Caco-2 (cell line): ENCODE results near the gene ANGEL2. TPM values are rescaled to one million over a fixed set of nuclear protein-coding genes. Genes with fewer than 3 reads are reported as not detected.

Source experiments
- BruUV-seq: library from RNA; stranded (reverse); fragments of 400-500 nt; replicated peaks from 2 replicates; lab custom pipeline; 2021; lab: Mats Ljungman, UMichigan
- CTCF ChIA-PET: fragments of 300-600 bp; sonication (Branson Sonifier 250); formaldehyde crosslinking; loops from one replicate; lab custom pipeline; 2022; ENCODE audit warnings: antibody characterized with exemption; lab: Charles Lee
- POLR2A ChIA-PET: fragments of 300-600 bp; sonication (Branson Sonifier 250); formaldehyde crosslinking; loops from one replicate; lab custom pipeline; 2022; ENCODE audit warnings: antibody characterized with exemption; lab: Charles Lee
- DNase-seq, 2 experiments: peaks; one replicate each; pipeline versions ENCODE4 v3.0.0 to v3.0.0-alpha.2; 2020 to 2022
- H3K27me3 ChIP-seq: replicated peaks from 2 replicates; pipeline ENCODE4 v1.6.0; 2011; ENCODE audit warnings: low read length; ENCODE audit not compliant: control insufficient read depth, insufficient read depth
- H3K36me3 ChIP-seq: 2 replicates; pipeline ENCODE4 v1.5.1; 2011; ENCODE audit warnings: low read length; ENCODE audit not compliant: control insufficient read depth, insufficient read depth
- H3K4me1 ChIP-seq: fragments of 250-450 bp; sonication (Bioruptor Pico); 2 replicates; pipeline ENCODE4 v1.5.1; 2020; ENCODE audit warnings: mild to moderate bottlenecking
- H3K4me3 ChIP-seq: 2 replicates; pipeline ENCODE4 v1.5.1; 2011; ENCODE audit warnings: low read depth, mild to moderate bottlenecking, control low read depth, low read length
- H3K9me3 ChIP-seq: fragments of 250-450 bp; sonication (Bioruptor Pico); 2 replicates; pipeline ENCODE4 v1.5.1; 2020; ENCODE audit warnings: mild to moderate bottlenecking, moderate library complexity
- H3K27ac Mint-ChIP-seq: one replicate; pipeline ENCODE4 v1.8.0; 2022; ENCODE audit warnings: mixed read lengths; ENCODE audit not compliant: unreplicated experiment
- H3K27me3 Mint-ChIP-seq: one replicate; pipeline ENCODE4 v1.8.0; 2022; ENCODE audit warnings: mixed read lengths; ENCODE audit not compliant: insufficient read depth, unreplicated experiment
- H3K36me3 Mint-ChIP-seq: one replicate; pipeline ENCODE4 v1.8.0; 2022; ENCODE audit warnings: mild to moderate bottlenecking, mixed read lengths; ENCODE audit not compliant: insufficient read depth, unreplicated experiment
- H3K4me1 Mint-ChIP-seq: one replicate; pipeline ENCODE4 v1.8.0; 2022; ENCODE audit warnings: low read depth, mixed read lengths; ENCODE audit not compliant: unreplicated experiment
- H3K4me3 Mint-ChIP-seq: one replicate; pipeline ENCODE4 v1.8.0; 2022; ENCODE audit warnings: mild to moderate bottlenecking, moderate library complexity, mixed read lengths; ENCODE audit not compliant: unreplicated experiment
- H3K9me3 Mint-ChIP-seq: one replicate; pipeline ENCODE4 v1.8.0; 2022; ENCODE audit warnings: mixed read lengths; ENCODE audit not compliant: unreplicated experiment
- intact Hi-C: fragments of 100-400 bp; cut with micrococcal nuclease; formaldehyde crosslinking; loops from one replicate; pipeline ENCODE4 v1.10.0; 2022; ENCODE audit not compliant: unreplicated experiment
- total RNA-seq: library from RNA; stranded (reverse); gene quantifications from 2 replicates; pipeline ENCODE4 v1.2.3, GENCODE V29; 2022
- TF ChIP-seq, protein P1 (sequence below), 2 experiments: fragments of 200-600 bp in 1 of 2; IDR thresholded peaks; 1 replicate in 1 of 2; 2 replicates in 1 of 2; pipeline versions ENCODE4 v1.5.1 to v1.8.0; 2011 to 2022; ENCODE audit warnings: antibody characterized with exemption in 1 of 2, control low read depth in 1 of 2, inconsistent platforms in 1 of 2, low read depth in 1 of 2, low read length in 1 of 2, mild to moderate bottlenecking in 1 of 2, moderate library complexity in 1 of 2; ENCODE audit not compliant: insufficient read depth in 1 of 2, severe bottlenecking in 1 of 2, unreplicated experiment in 1 of 2

Gene ANGEL2
- total RNA-seq, 1 experiment from 2014 or later: 34.8 TPM

- no peak for DNase-seq
- H3K4me3 Mint-ChIP-seq: no peak overlapping the region
- no peaks in the 10 kb centered on the region for H3K36me3 Mint-ChIP-seq
- ChIA-PET POLR2A (interaction anchor here (0.6 kb wide), 1 partner anchor 44 kb away, joined by 4 read pairs; no protein-coding TSS in a partner anchor), CTCF (no interaction called here)
- H3K9me3 Mint-ChIP-seq: no peaks in the 10 kb centered on the region
- no peaks in the 10 kb centered on the region for H3K27me3 ChIP-seq
- no peak overlapping the region for H3K27ac Mint-ChIP-seq
- no peaks in the 10 kb centered on the region for H3K9me3 ChIP-seq
- intact Hi-C loops: no loop called here
- no peak overlapping the region for H3K4me3 ChIP-seq
- no peaks in the 10 kb centered on the region for H3K36me3 ChIP-seq
- TF ChIP-seq, protein P1, sequence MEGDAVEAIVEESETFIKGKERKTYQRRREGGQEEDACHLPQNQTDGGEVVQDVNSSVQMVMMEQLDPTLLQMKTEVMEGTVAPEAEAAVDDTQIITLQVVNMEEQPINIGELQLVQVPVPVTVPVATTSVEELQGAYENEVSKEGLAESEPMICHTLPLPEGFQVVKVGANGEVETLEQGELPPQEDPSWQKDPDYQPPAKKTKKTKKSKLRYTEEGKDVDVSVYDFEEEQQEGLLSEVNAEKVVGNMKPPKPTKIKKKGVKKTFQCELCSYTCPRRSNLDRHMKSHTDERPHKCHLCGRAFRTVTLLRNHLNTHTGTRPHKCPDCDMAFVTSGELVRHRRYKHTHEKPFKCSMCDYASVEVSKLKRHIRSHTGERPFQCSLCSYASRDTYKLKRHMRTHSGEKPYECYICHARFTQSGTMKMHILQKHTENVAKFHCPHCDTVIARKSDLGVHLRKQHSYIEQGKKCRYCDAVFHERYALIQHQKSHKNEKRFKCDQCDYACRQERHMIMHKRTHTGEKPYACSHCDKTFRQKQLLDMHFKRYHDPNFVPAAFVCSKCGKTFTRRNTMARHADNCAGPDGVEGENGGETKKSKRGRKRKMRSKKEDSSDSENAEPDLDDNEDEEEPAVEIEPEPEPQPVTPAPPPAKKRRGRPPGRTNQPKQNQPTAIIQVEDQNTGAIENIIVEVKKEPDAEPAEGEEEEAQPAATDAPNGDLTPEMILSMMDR (IDR thresholded peaks at IDR 0.05; ENCODE audit: insufficient read depth in 1 of 2, low read depth in 1 of 2, low read length in 1 of 2, severe bottlenecking in 1 of 2, unreplicated experiment in 1 of 2): no peak
- no peaks in the 10 kb centered on the region for H3K4me1 Mint-ChIP-seq
- no TSS peak for BruUV-seq
- no peaks in the 10 kb centered on the region for H3K4me1 ChIP-seq
- no peaks in the 10 kb centered on the region for H3K27me3 Mint-ChIP-seq
Measured at GRCh38 chr1:212983482-212983881, 32.2 kb downstream of the ANGEL2 start.

- no peaks in the 10 kb centered on the region for H3K9me3 Mint-ChIP-seq
- no peaks in the 10 kb centered on the region for H3K9me3 ChIP-seq
- intact Hi-C loops: no loop called here
- H3K4me3 ChIP-seq: no peak overlapping the region
- H3K4me1 ChIP-seq: no peaks in the 10 kb centered on the region
- CTCF ChIA-PET: no interaction called here
- POLR2A ChIA-PET: no interaction called here
- H3K36me3 Mint-ChIP-seq: no peaks in the 10 kb centered on the region
- no peaks in the 10 kb centered on the region for H3K27me3 ChIP-seq
- H3K4me1 Mint-ChIP-seq: no peaks in the 10 kb centered on the region
- TF ChIP-seq, protein P1 (IDR thresholded peaks at IDR 0.05; ENCODE audit: insufficient read depth in 1 of 2, low read depth in 1 of 2, low read length in 1 of 2, severe bottlenecking in 1 of 2, unreplicated experiment in 1 of 2): no peak
- no peak for DNase-seq
- no TSS peak for BruUV-seq
- H3K27me3 Mint-ChIP-seq: no peaks in the 10 kb centered on the region
- no peaks in the 10 kb centered on the region for H3K36me3 ChIP-seq
- no peak overlapping the region for H3K4me3 Mint-ChIP-seq
- no peak overlapping the region for H3K27ac Mint-ChIP-seq
Measured at GRCh38 chr1:212982430-212983152, 33.1 kb downstream of the ANGEL2 start.

DNA sequence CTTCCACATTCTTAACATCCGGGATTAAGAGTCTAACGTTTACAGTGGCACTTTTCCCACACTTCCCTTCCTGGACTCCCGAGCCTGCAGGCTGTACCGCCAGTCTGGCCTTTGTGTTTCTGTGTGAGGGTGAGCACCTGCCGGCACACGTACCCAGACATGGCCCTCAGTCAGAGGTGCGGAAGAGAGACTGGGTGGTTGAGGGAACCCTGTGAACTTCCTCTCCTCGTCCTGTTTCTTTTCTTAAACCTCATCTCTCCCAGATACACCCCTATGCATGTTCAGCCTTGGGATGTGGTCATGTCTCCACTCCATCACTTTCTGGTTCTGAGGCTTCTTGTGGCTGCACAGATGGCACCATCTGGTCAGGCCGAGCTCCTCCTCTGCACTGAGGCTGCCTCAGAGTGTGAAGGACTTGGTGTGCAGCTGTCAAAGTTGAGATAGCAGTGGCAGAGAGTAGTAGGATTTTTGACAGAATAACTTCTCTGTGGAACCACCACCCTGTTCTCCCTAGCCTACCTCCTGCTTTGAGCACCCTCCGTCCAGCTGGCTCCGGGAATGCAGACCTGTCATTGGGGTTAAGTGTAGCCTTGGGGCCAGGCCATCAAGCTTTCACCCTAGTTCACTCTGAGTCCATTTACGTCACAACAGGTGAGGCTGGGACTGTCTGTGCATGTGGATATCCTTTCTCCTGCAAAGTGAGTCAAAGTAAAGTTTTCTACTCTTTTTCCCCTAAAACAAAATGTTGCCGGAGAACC lies 33.9 kb downstream of the ANGEL2 start:
- TF ChIP-seq, protein P1 (IDR thresholded peaks at IDR 0.05; ENCODE audit: insufficient read depth in 1 of 2, low read depth in 1 of 2, low read length in 1 of 2, severe bottlenecking in 1 of 2, unreplicated experiment in 1 of 2): no peak
- intact Hi-C loops: no loop called here
- ChIA-PET CTCF (no interaction called here), POLR2A (no interaction called here)
- DNase-seq: no peak
- Histone ChIP-seq H3K4me3 (no peak overlapping the region), H3K4me1 (no peaks in the 10 kb centered on the region), H3K36me3 (no peaks in the 10 kb centered on the region), H3K27me3 (no peaks in the 10 kb centered on the region), H3K9me3 (no peaks in the 10 kb centered on the region)
- Mint-ChIP-seq H3K36me3 (no peaks in the 10 kb centered on the region), H3K9me3 (no peaks in the 10 kb centered on the region), H3K27me3 (no peaks in the 10 kb centered on the region), H3K4me3 (no peak overlapping the region), H3K4me1 (no peaks in the 10 kb centered on the region), H3K27ac (no peak overlapping the region)
- no TSS peak for BruUV-seq
